ENCODE results near the gene DENND4B. TPM values are rescaled to one million over a fixed set of nuclear protein-coding genes. Genes with fewer than 3 reads are reported as not detected.

Gene DENND4B
- total RNA-seq, 1 experiment from 2014 or later: 7.7 TPM

Other genes starting within 250 kb of the DENND4B start
- gene INTS3, start 218.7 kb downstream of the DENND4B start, total RNA-seq (2014; rRNA removed; shearing (Covaris generic); ENCODE audit: low replicate concordance): 19.9 and 23.1 TPM in 2 replicates
- gene SLC27A3, start 171.3 kb downstream of the DENND4B start, total RNA-seq (2014; rRNA removed; shearing (Covaris generic); ENCODE audit: low replicate concordance): 34.8 and 43.2 TPM in 2 replicates
- gene GATAD2B, start 23.7 kb downstream of the DENND4B start, total RNA-seq (2014; rRNA removed; shearing (Covaris generic); ENCODE audit: low replicate concordance): 1.1 and 1.4 TPM in 2 replicates
- gene CRTC2, start 11.9 kb upstream of the DENND4B start, total RNA-seq (2014; rRNA removed; shearing (Covaris generic); ENCODE audit: low replicate concordance): 2.2 and 8.7 TPM in 2 replicates
- gene SLC39A1, start 16.8 kb upstream of the DENND4B start, total RNA-seq (2014; rRNA removed; shearing (Covaris generic); ENCODE audit: low replicate concordance): 320 and 348 TPM in 2 replicates
- gene CREB3L4, start 21.2 kb upstream of the DENND4B start, total RNA-seq (2014; rRNA removed; shearing (Covaris generic); ENCODE audit: low replicate concordance): 28.4 and 32.2 TPM in 2 replicates
- 355 and 416 TPM in 2 replicates for gene JTB, start 31.0 kb upstream of the DENND4B start, total RNA-seq (2014; rRNA removed; shearing (Covaris generic); ENCODE audit: low replicate concordance)
- 18.3 and 34.7 TPM in 2 replicates for gene RAB13, start 39.6 kb upstream of the DENND4B start, total RNA-seq (2014; rRNA removed; shearing (Covaris generic); ENCODE audit: low replicate concordance)
- gene RPS27, start 44.0 kb upstream of the DENND4B start, total RNA-seq (2014; rRNA removed; shearing (Covaris generic); ENCODE audit: low replicate concordance): 2,094 and 2,421 TPM in 2 replicates
- gene NUP210L, start 208.4 kb upstream of the DENND4B start, total RNA-seq (2014; rRNA removed; shearing (Covaris generic); ENCODE audit: low replicate concordance): 0.07 TPM in 1 of 2 replicates, not detected in the other
- gene TPM3, start 245.4 kb upstream of the DENND4B start, total RNA-seq (2014; rRNA removed; shearing (Covaris generic); ENCODE audit: low replicate concordance): 631 and 793 TPM in 2 replicates

Data from Caki2 (cell line).